ENCODE measurements around the gene SLC6A8.
"Not testable (repeated sequence)": the region's sequence is repeated elsewhere in the genome, so short reads cannot be mapped to it uniquely, and the experiment has no call there.

SLC6A8 gene

DNA sequence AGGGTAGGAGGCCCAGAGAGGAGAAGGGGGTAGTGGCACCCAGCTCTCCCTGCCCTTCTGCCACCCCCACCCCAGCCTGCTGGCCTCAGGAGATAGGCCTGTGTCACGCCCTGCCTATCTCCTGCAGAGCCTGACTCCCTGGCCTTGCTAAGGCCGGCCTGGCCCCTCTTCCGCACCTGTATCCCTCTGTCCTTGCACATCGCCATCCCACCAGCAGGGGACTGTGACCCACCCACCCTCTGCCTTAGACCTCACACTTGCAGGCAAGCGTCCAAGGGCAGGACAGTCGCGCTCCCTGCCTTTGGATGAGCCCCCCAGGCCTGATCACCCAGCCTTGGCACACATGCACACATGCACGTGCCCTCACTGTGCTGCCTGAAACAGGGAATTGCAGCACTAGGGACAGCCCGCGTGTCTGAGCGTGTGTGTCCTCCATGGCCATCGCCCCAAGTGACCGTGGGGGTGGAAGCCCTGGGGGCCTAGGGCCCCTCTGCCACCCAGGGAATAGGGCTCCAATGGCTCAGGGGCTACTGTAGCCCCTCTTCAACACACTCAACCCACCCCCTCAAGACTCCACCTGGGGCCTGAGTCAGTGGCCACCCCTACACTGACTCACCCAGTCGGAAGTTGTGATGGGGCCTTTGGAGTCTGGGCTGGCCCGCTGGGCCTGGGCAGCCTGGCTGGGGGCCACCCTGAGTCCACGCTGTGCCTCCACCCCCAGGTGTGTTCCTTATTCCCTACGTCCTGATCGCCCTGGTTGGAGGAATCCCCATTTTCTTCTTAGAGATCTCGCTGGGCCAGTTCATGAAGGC, 2.1 kb downstream of the SLC6A8 start:
- no peak for DNase-seq (ENCODE audit: low read depth)
- TF ChIP-seq, protein P1, sequence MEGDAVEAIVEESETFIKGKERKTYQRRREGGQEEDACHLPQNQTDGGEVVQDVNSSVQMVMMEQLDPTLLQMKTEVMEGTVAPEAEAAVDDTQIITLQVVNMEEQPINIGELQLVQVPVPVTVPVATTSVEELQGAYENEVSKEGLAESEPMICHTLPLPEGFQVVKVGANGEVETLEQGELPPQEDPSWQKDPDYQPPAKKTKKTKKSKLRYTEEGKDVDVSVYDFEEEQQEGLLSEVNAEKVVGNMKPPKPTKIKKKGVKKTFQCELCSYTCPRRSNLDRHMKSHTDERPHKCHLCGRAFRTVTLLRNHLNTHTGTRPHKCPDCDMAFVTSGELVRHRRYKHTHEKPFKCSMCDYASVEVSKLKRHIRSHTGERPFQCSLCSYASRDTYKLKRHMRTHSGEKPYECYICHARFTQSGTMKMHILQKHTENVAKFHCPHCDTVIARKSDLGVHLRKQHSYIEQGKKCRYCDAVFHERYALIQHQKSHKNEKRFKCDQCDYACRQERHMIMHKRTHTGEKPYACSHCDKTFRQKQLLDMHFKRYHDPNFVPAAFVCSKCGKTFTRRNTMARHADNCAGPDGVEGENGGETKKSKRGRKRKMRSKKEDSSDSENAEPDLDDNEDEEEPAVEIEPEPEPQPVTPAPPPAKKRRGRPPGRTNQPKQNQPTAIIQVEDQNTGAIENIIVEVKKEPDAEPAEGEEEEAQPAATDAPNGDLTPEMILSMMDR (IDR thresholded peaks at IDR 0.05; ENCODE audit: control insufficient read depth, extremely low read depth, insufficient read depth), result no peak
- peak overlapping the region; percentile 56 for H3K4me3 ChIP-seq (ENCODE audit: low read depth, low read length)

DNA sequence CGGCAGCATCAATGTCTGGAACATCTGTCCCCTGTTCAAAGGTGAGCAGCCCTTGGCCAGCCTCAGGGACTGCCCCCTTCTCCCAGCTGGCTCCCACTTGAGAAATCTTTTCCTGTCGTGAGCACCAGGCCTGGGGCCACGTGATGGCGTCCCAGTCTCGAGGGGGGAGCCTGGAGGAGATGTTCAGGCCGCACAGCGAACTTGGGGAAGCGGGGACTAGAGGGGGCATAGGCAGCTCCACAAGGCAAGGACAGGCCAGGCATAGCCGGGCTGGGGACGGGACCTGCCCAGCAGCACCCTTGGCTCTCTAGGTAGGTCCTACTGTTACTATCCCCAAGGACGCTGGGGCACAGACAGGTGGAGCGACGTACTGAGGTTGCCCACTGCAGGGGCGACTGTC, 2.7 kb downstream of the SLC6A8 start:
- TF ChIP-seq, protein P1 (IDR thresholded peaks at IDR 0.05; ENCODE audit: control insufficient read depth, extremely low read depth, insufficient read depth), result no peak
- H3K4me3 ChIP-seq (ENCODE audit: low read depth, low read length), result peak overlapping the region; percentile 56
- no peak for DNase-seq (ENCODE audit: low read depth)

DNA sequence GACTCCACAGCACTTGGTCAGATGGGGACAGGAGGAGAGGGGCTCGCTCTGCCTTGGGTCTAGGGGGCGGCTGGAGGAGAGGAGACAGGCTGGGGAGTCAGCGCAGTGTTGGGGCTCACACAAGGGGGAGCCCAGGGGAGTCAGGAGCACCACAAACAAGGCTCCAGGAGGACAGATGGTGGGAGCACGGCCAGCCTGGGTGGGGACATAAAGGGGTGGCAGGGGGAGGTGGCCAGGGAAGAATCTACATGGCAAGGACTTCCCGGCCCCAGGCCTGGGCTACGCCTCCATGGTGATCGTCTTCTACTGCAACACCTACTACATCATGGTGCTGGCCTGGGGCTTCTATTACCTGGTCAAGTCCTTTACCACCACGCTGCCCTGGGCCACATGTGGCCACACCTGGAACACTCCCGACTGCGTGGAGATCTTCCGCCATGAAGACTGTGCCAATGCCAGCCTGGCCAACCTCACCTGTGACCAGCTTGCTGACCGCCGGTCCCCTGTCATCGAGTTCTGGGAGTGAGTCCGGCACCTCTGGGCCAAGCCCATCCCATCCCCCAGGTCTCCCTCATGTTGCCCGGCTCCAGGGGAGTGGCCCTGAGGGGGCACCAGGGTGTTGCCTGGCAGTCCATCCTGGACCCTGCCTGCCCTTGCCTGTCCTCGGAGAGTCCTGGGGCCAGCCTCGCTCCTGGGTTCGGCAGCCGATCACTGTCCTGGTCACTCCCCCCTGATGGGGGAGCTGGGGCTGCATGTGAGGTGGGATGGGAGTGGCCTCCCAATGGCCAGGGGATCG, 3.5 kb downstream of the SLC6A8 start:
- not testable (repeated sequence) for DNase-seq (ENCODE audit: low read depth); H3K4me3 ChIP-seq (ENCODE audit: low read depth, low read length)

- no peak for DNase-seq (ENCODE audit: low read depth)
- TF ChIP-seq, protein P1 (IDR thresholded peaks at IDR 0.05; ENCODE audit: control insufficient read depth, extremely low read depth, insufficient read depth), result no peak
- no peak overlapping the region for H3K4me3 ChIP-seq (ENCODE audit: low read depth, low read length)
Measured at GRCh38 chrX:153692003-153692402, 4.3 kb downstream of the SLC6A8 start.

GRCh38 chrX:153692611-153693156, 5.0 kb downstream of the SLC6A8 start:
- TF ChIP-seq, protein P1 (IDR thresholded peaks at IDR 0.05; ENCODE audit: control insufficient read depth, extremely low read depth, insufficient read depth), result no peak
- no peak for DNase-seq (ENCODE audit: low read depth)
- H3K4me3 ChIP-seq (ENCODE audit: low read depth, low read length), result no peak overlapping the region

GRCh38 chrX:153693216-153694086, 5.7 kb downstream of the SLC6A8 start:
- TF ChIP-seq, protein P1 (IDR thresholded peaks at IDR 0.05; ENCODE audit: control insufficient read depth, extremely low read depth, insufficient read depth), result no peak
- DNase-seq (ENCODE audit: low read depth), result no peak
- H3K4me3 ChIP-seq (ENCODE audit: low read depth, low read length), result no peak overlapping the region

- H3K4me3 ChIP-seq (ENCODE audit: low read depth, low read length); DNase-seq (ENCODE audit: low read depth): not testable (repeated sequence)
Measured at GRCh38 chrX:153694256-153694655, 6.5 kb downstream of the SLC6A8 start.
